Measurements from ENCODE around the gene HOXA4. TPM values are rescaled to one million over a fixed set of nuclear protein-coding genes. Genes with fewer than 3 reads are reported as not detected.

Gene HOXA4
- total RNA-seq, 2 donors from 2014 or later: 0.78 to 1.6 TPM

GRCh38 chr7:27151931-27152815, 21.6 kb upstream of the HOXA4 start, which contains the start of gene HOXA3:
Gene HOXA3, minus strand, starts transcription at chr7:27152583. Its CDS starts 41,943 bp downstream, at chr7:27110640.
- DNase-seq: peak in 2 of 4 donors; percentile 1 to 16
- no peak for TF ChIP-seq POLR2A (IDR thresholded peaks at IDR 0.05)
- TF ChIP-seq CTCF (IDR thresholded peaks at IDR 0.05): no peak
- H3K9me3 ChIP-seq: no peaks in the 10 kb centered on the region
- H3K27me3 ChIP-seq: peaks cover 0 to 76% of the 10 kb centered on the region in 2 donors
- no peak within 1 kb of the TSS for H3K27ac ChIP-seq
- H3K4me3 ChIP-seq: no peak within 1 kb of the TSS
- intact Hi-C loops (cut with DNase I): no loop called here
- H3K4me1 ChIP-seq: peaks cover 46% of the 10 kb centered on the region
- ATAC-seq: no peak
- no peaks in the 10 kb centered on the region for H3K36me3 ChIP-seq (replicated peaks in 1 of 2; ENCODE audit: insufficient read depth in 1 of 2, low read depth in 2 of 2)
- WGBS, 2 donors: 3 to 9% methylated on average over 44 to 53 of the region's 53 CpGs

GRCh38 chr7:27151341-27151930, 20.9 kb upstream of the HOXA4 start:
- TF ChIP-seq CTCF (IDR thresholded peaks at IDR 0.05) (no peak), POLR2A (IDR thresholded peaks at IDR 0.05) (no peak)
- Histone ChIP-seq H3K36me3 (replicated peaks in 1 of 2; ENCODE audit: insufficient read depth in 1 of 2, low read depth in 2 of 2) (no peaks in the 10 kb centered on the region), H3K27ac (no peak overlapping the region), H3K4me3 (no peak overlapping the region), H3K9me3 (no peaks in the 10 kb centered on the region), H3K27me3 (peaks cover 0 to 72% of the 10 kb centered on the region in 2 donors), H3K4me1 (peaks cover 44% of the 10 kb centered on the region)
- ATAC-seq (no peak), DNase-seq (peak in 1 of 4 donors; percentile 1)
- intact Hi-C loops (cut with DNase I): no loop called here
- 3 to 12% methylated on average over 18 to 27 of the region's 27 CpGs for WGBS, 2 donors

GRCh38 chr7:27150568-27151340, 20.2 kb upstream of the HOXA4 start:
- Histone ChIP-seq H3K36me3 (replicated peaks in 1 of 2; ENCODE audit: insufficient read depth in 1 of 2, low read depth in 2 of 2) (no peaks in the 10 kb centered on the region), H3K4me1 (peaks cover 37% of the 10 kb centered on the region), H3K4me3 (no peak overlapping the region), H3K27me3 (peaks cover 0 to 72% of the 10 kb centered on the region in 2 donors), H3K9me3 (no peaks in the 10 kb centered on the region), H3K27ac (no peak overlapping the region)
- peak; percentile 83 for ATAC-seq
- WGBS, 2 donors: 2% methylated on average over 43 to 58 of the region's 58 CpGs
- TF ChIP-seq POLR2A (IDR thresholded peaks at IDR 0.05) (no peak), CTCF (IDR thresholded peaks at IDR 0.05) (peak; percentile 69 to 86 (median 75))
- intact Hi-C loops (cut with DNase I): no loop called here
- peak; percentile 55 to 74 (median 64) for DNase-seq

- DNase-seq (peak in 2 of 4 donors; percentile 10 to 11), ATAC-seq (no peak)
- no peak for TF ChIP-seq CTCF (IDR thresholded peaks at IDR 0.05)
- no peak for TF ChIP-seq POLR2A (IDR thresholded peaks at IDR 0.05)
- intact Hi-C loops (cut with DNase I): no loop called here
- Histone ChIP-seq H3K27ac (no peak overlapping the region), H3K4me1 (peaks cover 36% of the 10 kb centered on the region), H3K36me3 (replicated peaks in 1 of 2; ENCODE audit: insufficient read depth in 1 of 2, low read depth in 2 of 2) (no peaks in the 10 kb centered on the region), H3K27me3 (peaks cover 0 to 76% of the 10 kb centered on the region in 2 donors), H3K9me3 (no peaks in the 10 kb centered on the region), H3K4me3 (no peak overlapping the region)
- WGBS, 2 donors: 25 to 44% methylated on average over 13 of the region's 13 CpGs
Observed at GRCh38 chr7:27149842-27150567, 19.4 kb upstream of the HOXA4 start.

Measured in body of pancreas (tissue), 4 donors.